ENCODE results near the gene C16orf78. TPM values are rescaled to one million over a fixed set of nuclear protein-coding genes. Genes with fewer than 3 reads are reported as not detected.
"Not testable (repeated sequence)": the region's sequence is repeated elsewhere in the genome, so short reads cannot be mapped to it uniquely, and the experiment has no call there.

The C16orf78 gene
- total RNA-seq, 4 donors from 2014 or later: not detected

- 63 to 66% methylated on average over 5 to 9 of the region's 20 CpGs for WGBS, 2 donors (ENCODE audit: low coverage in 1 of 2)
- TF ChIP-seq EP300 (IDR thresholded peaks at IDR 0.05) (no peak), POLR2A (IDR thresholded peaks at IDR 0.05) (no peak), CTCF (IDR thresholded peaks at IDR 0.05) (no peak), POLR2AphosphoS5 (IDR thresholded peaks at IDR 0.05) (no peak)
- ATAC-seq: no peak
Measured at GRCh38 chr16:49356728-49357488, 16.7 kb upstream of the C16orf78 start.

DNA sequence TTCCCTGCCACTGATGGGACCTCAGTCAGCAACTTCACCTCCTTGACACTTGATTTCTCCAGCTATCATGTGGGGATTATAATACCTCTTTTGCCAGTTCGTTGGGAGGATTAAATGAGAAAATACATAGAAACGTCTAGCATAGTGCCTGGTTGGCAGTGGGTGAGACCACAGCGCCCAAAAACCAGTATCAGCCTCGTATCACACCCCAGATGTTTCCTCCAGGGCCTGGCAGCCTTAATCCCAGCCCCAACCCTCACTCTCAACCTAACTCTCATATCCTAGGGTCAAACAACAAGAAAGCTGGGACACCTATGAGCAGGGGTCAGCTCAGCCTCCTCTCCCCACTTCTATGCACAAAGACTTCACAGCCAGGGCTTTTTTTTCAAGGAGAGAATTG, 14.0 kb upstream of the C16orf78 start:
- no peaks in the 10 kb centered on the region for H3K4me1 ChIP-seq
- WGBS, 2 donors (ENCODE audit: low coverage in 1 of 2): 29 to 44% methylated on average over 1 to 4 of the region's 4 CpGs
- TF ChIP-seq POLR2AphosphoS5 (IDR thresholded peaks at IDR 0.05) (no peak), EP300 (IDR thresholded peaks at IDR 0.05) (no peak), POLR2A (IDR thresholded peaks at IDR 0.05) (no peak), CTCF (IDR thresholded peaks at IDR 0.05) (no peak)
- no peaks in the 10 kb centered on the region for H3K9me3 ChIP-seq
- H3K27me3 ChIP-seq: peaks cover 36% of the 10 kb centered on the region
- no peak overlapping the region for H3K4me3 ChIP-seq
- ATAC-seq: no peak
- H3K36me3 ChIP-seq: no peaks in the 10 kb centered on the region
- no peak overlapping the region for H3K27ac ChIP-seq

More at GRCh38 chr16:49356728-49357488, 16.7 kb upstream of the C16orf78 start:
- H3K27me3 ChIP-seq: peaks cover 49% of the 10 kb centered on the region
- H3K36me3 ChIP-seq: no peaks in the 10 kb centered on the region
- H3K4me1 ChIP-seq: no peaks in the 10 kb centered on the region
- no peak overlapping the region for H3K4me3 ChIP-seq
- H3K9me3 ChIP-seq: no peaks in the 10 kb centered on the region
- no peak overlapping the region for H3K27ac ChIP-seq

DNA sequence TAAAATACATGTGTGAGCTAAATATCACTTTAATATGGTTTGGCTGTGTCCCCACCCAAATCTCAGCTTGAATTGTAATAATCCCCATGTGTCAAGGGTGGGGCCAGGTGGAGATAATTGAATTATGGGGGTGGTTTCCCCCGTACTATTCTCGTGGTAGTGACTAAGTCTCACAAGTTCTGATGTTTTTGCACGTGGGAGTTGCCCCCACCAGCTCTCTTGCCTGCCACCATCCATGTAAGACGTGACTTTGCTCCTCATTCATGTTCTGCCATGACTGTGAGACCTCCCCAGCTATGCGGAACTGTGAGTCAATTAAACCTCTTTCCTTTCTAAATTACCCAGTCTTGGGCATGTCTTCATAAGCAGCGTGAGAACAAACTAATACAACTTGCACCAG, 11.9 kb upstream of the C16orf78 start:
- 82 to 91% methylated on average over 5 of the region's 6 CpGs for WGBS, 2 donors (ENCODE audit: low coverage in 1 of 2)
- not testable (repeated sequence) for H3K9me3 ChIP-seq

GRCh38 chr16:49362230-49362629, 11.4 kb upstream of the C16orf78 start:
- 31 to 90% methylated on average over 1 of the region's 3 CpGs for WGBS, 2 donors (ENCODE audit: low coverage in 1 of 2)
- ATAC-seq: no peak

More for the DNA sequence above, 11.9 kb upstream of the C16orf78 start:
- peaks cover 18% of the 10 kb centered on the region for H3K27me3 ChIP-seq
- H3K4me1 ChIP-seq, ATAC-seq, H3K4me3 ChIP-seq, H3K27ac ChIP-seq, H3K36me3 ChIP-seq: not testable (repeated sequence)

GRCh38 chr16:49365711-49366509, 7.7 kb upstream of the C16orf78 start:
- no peaks in the 10 kb centered on the region for H3K4me1 ChIP-seq

More at GRCh38 chr16:49362230-49362629, 11.4 kb upstream of the C16orf78 start:
- Histone ChIP-seq H3K27me3 (peaks cover 13% of the 10 kb centered on the region), H3K9me3 (no peaks in the 10 kb centered on the region), H3K4me3 (no peak overlapping the region), H3K4me1 (no peaks in the 10 kb centered on the region), H3K36me3 (no peaks in the 10 kb centered on the region), H3K27ac (no peak overlapping the region)
- no peak for TF ChIP-seq CTCF (IDR thresholded peaks at IDR 0.05)

More at GRCh38 chr16:49365711-49366509, 7.7 kb upstream of the C16orf78 start:
- Histone ChIP-seq H3K4me3 (no peak overlapping the region), H3K36me3 (no peaks in the 10 kb centered on the region), H3K9me3 (peaks cover 0 to 9% (median 0%) of the 10 kb centered on the region in 3 donors), H3K27ac (no peak overlapping the region), H3K27me3 (peaks cover 6% of the 10 kb centered on the region)
- TF ChIP-seq CTCF (IDR thresholded peaks at IDR 0.05) (no peak), POLR2A (IDR thresholded peaks at IDR 0.05) (no peak), POLR2AphosphoS5 (IDR thresholded peaks at IDR 0.05) (no peak)
- ATAC-seq: no peak
- WGBS, 2 donors (ENCODE audit: low coverage in 1 of 2): 59 to 74% methylated on average over 2 to 4 of the region's 4 CpGs

Data from gastroesophageal sphincter (tissue), 4 donors.